ENCODE data around the gene ITGBL1. TPM values are rescaled to one million over a fixed set of nuclear protein-coding genes. Genes with fewer than 3 reads are reported as not detected.
A peak's percentile ranks its signal among the peaks of the same experiment; 100 is the strongest.

Gene ITGBL1
- total RNA-seq, 4 donors from 2014 or later, result 26.4 to 81.4 (median 76.1) TPM

- H3K27ac ChIP-seq, result peak overlapping the region in 2 of 4 donors; percentile 34 to 62
Measured at GRCh38 chr13:101424381-101425155, 27.9 kb upstream of the ITGBL1 start.

DNA sequence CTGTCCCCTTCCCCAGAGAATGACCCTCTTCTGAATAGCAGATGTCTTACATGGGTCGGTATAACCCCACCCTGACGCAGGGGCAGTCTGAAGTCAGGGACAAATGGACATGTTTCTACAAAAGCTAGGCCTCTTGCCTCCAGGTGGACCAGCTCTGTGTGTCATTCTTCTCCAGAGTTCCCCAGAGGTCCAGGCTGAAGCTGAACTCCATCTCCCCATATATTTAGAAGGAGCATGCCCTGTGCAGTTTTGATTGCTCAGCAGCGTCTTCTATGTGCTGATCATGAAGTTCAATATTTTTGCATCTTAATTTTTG is 27.4 kb upstream of the ITGBL1 start:
- Histone ChIP-seq H3K27ac (peak overlapping the region in 2 of 4 donors; percentile 34 to 62), H3K4me1 (peaks cover 0 to 6% (median 0%) of the 10 kb centered on the region in 4 donors), H3K27me3 (no peaks in the 10 kb centered on the region), H3K36me3 (no peaks in the 10 kb centered on the region), H3K9me3 (no peaks in the 10 kb centered on the region), H3K4me3 (no peak overlapping the region)
- 75 to 93% methylated on average over 3 of the region's 3 CpGs for WGBS, 2 donors
- TF ChIP-seq POLR2A (IDR thresholded peaks at IDR 0.05), result no peak
- DNase-seq (ENCODE audit: low spot score in 2 of 2), result no peak

More at GRCh38 chr13:101424381-101425155, 27.9 kb upstream of the ITGBL1 start:
- Histone ChIP-seq H3K4me3 (no peak overlapping the region), H3K4me1 (peaks cover 0 to 6% (median 0%) of the 10 kb centered on the region in 4 donors), H3K27me3 (no peaks in the 10 kb centered on the region), H3K36me3 (no peaks in the 10 kb centered on the region), H3K9me3 (no peaks in the 10 kb centered on the region)
- DNase-seq (ENCODE audit: low spot score in 2 of 2), result no peak
- 27 to 28% methylated on average over 6 of the region's 6 CpGs for WGBS, 2 donors
- TF ChIP-seq EP300 (IDR thresholded peaks at IDR 0.05), result no peak
- TF ChIP-seq CTCF (IDR thresholded peaks at IDR 0.05), result no peak
- no peak for TF ChIP-seq POLR2A (IDR thresholded peaks at IDR 0.05)

- DNase-seq (ENCODE audit: low spot score in 2 of 2), result no peak
- Histone ChIP-seq H3K4me1 (peaks cover 0 to 6% (median 0%) of the 10 kb centered on the region in 4 donors), H3K36me3 (no peaks in the 10 kb centered on the region), H3K4me3 (no peak overlapping the region), H3K9me3 (no peaks in the 10 kb centered on the region), H3K27me3 (no peaks in the 10 kb centered on the region), H3K27ac (peak overlapping the region in 1 of 4 donors; percentile 34)
- WGBS, 2 donors, result 74 to 80% methylated on average over 10 of the region's 10 CpGs
- TF ChIP-seq POLR2A (IDR thresholded peaks at IDR 0.05) (no peak), CTCF (IDR thresholded peaks at IDR 0.05) (no peak), EP300 (IDR thresholded peaks at IDR 0.05) (no peak)
Measured at GRCh38 chr13:101425623-101426022, 26.9 kb upstream of the ITGBL1 start.

- Histone ChIP-seq H3K27ac (no peak overlapping the region), H3K27me3 (no peaks in the 10 kb centered on the region), H3K9me3 (no peaks in the 10 kb centered on the region), H3K4me1 (peaks cover 0 to 4% (median 0%) of the 10 kb centered on the region in 4 donors), H3K36me3 (no peaks in the 10 kb centered on the region), H3K4me3 (no peak overlapping the region)
- DNase-seq (ENCODE audit: low spot score in 2 of 2), result no peak
- 92 to 97% methylated on average over 3 of the region's 3 CpGs for WGBS, 2 donors
- no peak for TF ChIP-seq POLR2A (IDR thresholded peaks at IDR 0.05)
- no peak for TF ChIP-seq CTCF (IDR thresholded peaks at IDR 0.05)
- no peak for TF ChIP-seq EP300 (IDR thresholded peaks at IDR 0.05)
Measured at GRCh38 chr13:101429733-101430132, 22.7 kb upstream of the ITGBL1 start.

GRCh38 chr13:101433895-101434294 is 18.6 kb upstream of the ITGBL1 start:
- Histone ChIP-seq H3K27ac (no peak overlapping the region), H3K36me3 (no peaks in the 10 kb centered on the region), H3K4me3 (no peak overlapping the region), H3K4me1 (no peaks in the 10 kb centered on the region), H3K27me3 (no peaks in the 10 kb centered on the region), H3K9me3 (no peaks in the 10 kb centered on the region)
- no peak for DNase-seq (ENCODE audit: low spot score in 2 of 2)
- TF ChIP-seq POLR2A (IDR thresholded peaks at IDR 0.05) (no peak), EP300 (IDR thresholded peaks at IDR 0.05) (no peak), CTCF (IDR thresholded peaks at IDR 0.05) (no peak)

Data from tibial nerve (tissue), 4 donors.